ENCODE data around the gene RBMS1. TPM values are rescaled to one million over a fixed set of nuclear protein-coding genes. Genes with fewer than 3 reads are reported as not detected.

The RBMS1 gene
- total RNA-seq, 1 experiment from 2014 or later: 77.5 TPM

DNA sequence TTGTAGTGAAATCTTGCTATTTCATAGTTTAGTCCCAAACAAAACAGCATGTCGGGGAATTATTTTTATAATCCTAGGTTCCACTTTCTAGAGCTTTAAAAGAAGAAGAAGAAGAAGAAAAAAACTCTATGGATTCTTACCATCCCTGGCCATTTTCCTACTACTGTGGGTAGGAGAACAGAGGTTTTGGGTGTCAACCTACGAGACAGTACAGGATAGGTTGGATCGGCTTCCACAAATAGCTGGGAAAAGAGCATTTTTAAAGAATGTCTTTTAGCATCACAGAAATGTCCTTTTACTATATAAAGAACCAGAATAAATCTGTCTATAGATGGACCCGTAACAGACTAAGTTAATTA lies 65.2 kb downstream of the RBMS1 start:
- H2AFZ ChIP-seq (ENCODE audit: low read length): no peak overlapping the region
- H2BK120ac ChIP-seq (ENCODE audit: low read depth, low read length, poor library complexity, severe bottlenecking): no peak overlapping the region
- no peaks in the 10 kb centered on the region for H3K23me2 ChIP-seq (ENCODE audit: insufficient read length, low read depth, low read length, poor library complexity, severe bottlenecking)
- TF ChIP-seq, protein P1, sequence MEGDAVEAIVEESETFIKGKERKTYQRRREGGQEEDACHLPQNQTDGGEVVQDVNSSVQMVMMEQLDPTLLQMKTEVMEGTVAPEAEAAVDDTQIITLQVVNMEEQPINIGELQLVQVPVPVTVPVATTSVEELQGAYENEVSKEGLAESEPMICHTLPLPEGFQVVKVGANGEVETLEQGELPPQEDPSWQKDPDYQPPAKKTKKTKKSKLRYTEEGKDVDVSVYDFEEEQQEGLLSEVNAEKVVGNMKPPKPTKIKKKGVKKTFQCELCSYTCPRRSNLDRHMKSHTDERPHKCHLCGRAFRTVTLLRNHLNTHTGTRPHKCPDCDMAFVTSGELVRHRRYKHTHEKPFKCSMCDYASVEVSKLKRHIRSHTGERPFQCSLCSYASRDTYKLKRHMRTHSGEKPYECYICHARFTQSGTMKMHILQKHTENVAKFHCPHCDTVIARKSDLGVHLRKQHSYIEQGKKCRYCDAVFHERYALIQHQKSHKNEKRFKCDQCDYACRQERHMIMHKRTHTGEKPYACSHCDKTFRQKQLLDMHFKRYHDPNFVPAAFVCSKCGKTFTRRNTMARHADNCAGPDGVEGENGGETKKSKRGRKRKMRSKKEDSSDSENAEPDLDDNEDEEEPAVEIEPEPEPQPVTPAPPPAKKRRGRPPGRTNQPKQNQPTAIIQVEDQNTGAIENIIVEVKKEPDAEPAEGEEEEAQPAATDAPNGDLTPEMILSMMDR (conservative IDR thresholded peaks at IDR 0.05): no peak
- H3K23ac ChIP-seq (ENCODE audit: insufficient read length, low read depth, low read length): no peak overlapping the region
- H3T11ph ChIP-seq (ENCODE audit: low read length): no peak overlapping the region
- no peak overlapping the region for H3K18ac ChIP-seq (ENCODE audit: insufficient read length, low read depth, low read length)
- H3K4me1 Mint-ChIP-seq: peaks cover 11 to 15% of the 10 kb centered on the region in 2 experiments
- no peak overlapping the region for H3K27ac ChIP-seq (ENCODE audit: insufficient read length, low read depth, low read length)
- H3K4me3 Mint-ChIP-seq: no peak overlapping the region
- H3K79me2 ChIP-seq (ENCODE audit: insufficient read depth, low read length): no peaks in the 10 kb centered on the region
- H2BK12ac ChIP-seq (ENCODE audit: insufficient read length, low read depth, low read length): no peak overlapping the region
- peaks cover 8 to 22% (median 16%) of the 10 kb centered on the region in 3 experiments for H3K36me3 Mint-ChIP-seq (ENCODE audit: insufficient read depth in 1 of 3, low read depth in 3 of 3)
- H3K27me3 ChIP-seq (ENCODE audit: insufficient read depth, low read length): no peaks in the 10 kb centered on the region
- no peak overlapping the region for H2BK20ac ChIP-seq (ENCODE audit: low read depth, low read length, poor library complexity, severe bottlenecking)
- no peaks in the 10 kb centered on the region for H3K27me3 Mint-ChIP-seq (ENCODE audit: low read depth)
- no peaks in the 10 kb centered on the region for H3K4me1 ChIP-seq (ENCODE audit: insufficient read depth, low read length)
- H4K8ac ChIP-seq (replicated peaks; ENCODE audit: insufficient read length, low read depth, low read length): no peak overlapping the region
- no peaks in the 10 kb centered on the region for H3K79me1 ChIP-seq (ENCODE audit: insufficient read depth, low read depth, low read length, poor library complexity, severe bottlenecking)
- no peak overlapping the region for H3K56ac ChIP-seq (ENCODE audit: insufficient read length, low read depth, low read length)
- no peak overlapping the region for H2BK5ac ChIP-seq (ENCODE audit: insufficient read length, low read length)
- no peaks in the 10 kb centered on the region for H4K20me1 ChIP-seq (ENCODE audit: control insufficient read depth, insufficient read depth, insufficient read length)
- H3K9me3 ChIP-seq (ENCODE audit: control insufficient read depth, low read depth, low read length): peaks cover 6% of the 10 kb centered on the region
- no peak overlapping the region for H3K27ac Mint-ChIP-seq
- peaks cover 8 to 12% of the 10 kb centered on the region in 2 experiments for H3K9me3 Mint-ChIP-seq
- no peak overlapping the region for H3K4ac ChIP-seq (ENCODE audit: low read depth, low read length)
- H2AK5ac ChIP-seq (ENCODE audit: insufficient read length, low read length): no peak overlapping the region
- no peak overlapping the region for H4K91ac ChIP-seq (ENCODE audit: insufficient read length, low read depth, low read length)
- no CpG with 5 or more reads among the region's 4 CpGs for WGBS (ENCODE audit: extremely low coverage, insufficient read length, low lambda C conversion rate)
- no peak overlapping the region for H3K9ac ChIP-seq (ENCODE audit: extremely low read depth, insufficient read length, low read length)
- H4K5ac ChIP-seq (ENCODE audit: insufficient read length, low read depth, low read length): no peak overlapping the region
- no peak overlapping the region for H3K4me2 ChIP-seq (ENCODE audit: insufficient read depth, insufficient read length, low read length)
- DNase-seq: no peak
- H3K14ac ChIP-seq (ENCODE audit: insufficient read depth, low read length): no peak overlapping the region
- H2BK15ac ChIP-seq (ENCODE audit: low read depth, low read length): no peak overlapping the region

Data from H9 (cell line).